Fibroblast of pulmonary artery (primary cell): ENCODE results near the gene RPA4.

Source experiments
- DNase-seq: peaks from one replicate; pipeline ENCODE4 v3.0.0-alpha.2; 2010; ENCODE audit warnings: low read depth
- H3K4me3 ChIP-seq: replicated peaks from 2 replicates; pipeline ENCODE4 v1.5.1; 2011; ENCODE audit warnings: low read depth, mild to moderate bottlenecking, control low read depth, low read length, moderate library complexity
- CTCF ChIP-seq: IDR thresholded peaks from 2 replicates; pipeline ENCODE4 v1.5.1; 2011; ENCODE audit warnings: mild to moderate bottlenecking, control low read depth, low read length, inconsistent platforms; ENCODE audit errors: missing control alignments

RPA4 gene

GRCh38 chrX:96906741-96907140 lies 23.0 kb downstream of the RPA4 start:
- peak; percentile 68 for DNase-seq
- TF ChIP-seq CTCF: no peak
- H3K4me3 ChIP-seq: no peak overlapping the region

- no peak for DNase-seq
- no peak for TF ChIP-seq CTCF
- H3K4me3 ChIP-seq: no peak overlapping the region
Measured at GRCh38 chrX:96907516-96908272, 24.0 kb downstream of the RPA4 start.

GRCh38 chrX:96909291-96909690 lies 25.6 kb downstream of the RPA4 start:
- H3K4me3 ChIP-seq: no peak overlapping the region
- peak; percentile 22 for DNase-seq
- no peak for TF ChIP-seq CTCF

- TF ChIP-seq CTCF: no peak
- no peak overlapping the region for H3K4me3 ChIP-seq
- no peak for DNase-seq
Measured at GRCh38 chrX:96918864-96919263, 35.2 kb downstream of the RPA4 start.

GRCh38 chrX:96919672-96920071 lies 36.0 kb downstream of the RPA4 start:
- no peak for TF ChIP-seq CTCF
- DNase-seq: no peak
- H3K4me3 ChIP-seq: no peak overlapping the region

- no peak overlapping the region for H3K4me3 ChIP-seq
- TF ChIP-seq CTCF: no peak
- DNase-seq: peak; percentile 13
Measured at GRCh38 chrX:96924581-96924980, 40.9 kb downstream of the RPA4 start.

- no peak for TF ChIP-seq CTCF
- H3K4me3 ChIP-seq: no peak overlapping the region
- no peak for DNase-seq
Measured at GRCh38 chrX:96929036-96929435, 45.3 kb downstream of the RPA4 start.
